ENCODE data around the gene CHKA.

GRCh38 chr11:68106165-68106940 is 14.8 kb downstream of the CHKA start:
- TF ChIP-seq TAF1 (IDR thresholded peaks at IDR 0.05; ENCODE audit: borderline replicate concordance, low read depth, low read length) (no peak), RAD21 (IDR thresholded peaks at IDR 0.05; ENCODE audit: low read length) (no peak), SMC3 (IDR thresholded peaks at IDR 0.05; ENCODE audit: low read depth, low read length) (no peak), YY1 (IDR thresholded peaks at IDR 0.05; ENCODE audit: low read depth) (no peak), POLR2AphosphoS5 (IDR thresholded peaks at IDR 0.05; ENCODE audit: low read depth, low read length) (no peak), RXRA (IDR thresholded peaks at IDR 0.05; ENCODE audit: borderline replicate concordance, low read depth) (no peak), IRF3 (IDR thresholded peaks at IDR 0.05; ENCODE audit: low read depth, low read length) (no peak), TCF12 (IDR thresholded peaks at IDR 0.05) (no peak), EZH2phosphoT487 (IDR thresholded peaks at IDR 0.05; ENCODE audit: borderline replicate concordance, low read depth) (no peak), JUND (IDR thresholded peaks at IDR 0.05) (no peak)
- TF ChIP-seq, protein P1, sequence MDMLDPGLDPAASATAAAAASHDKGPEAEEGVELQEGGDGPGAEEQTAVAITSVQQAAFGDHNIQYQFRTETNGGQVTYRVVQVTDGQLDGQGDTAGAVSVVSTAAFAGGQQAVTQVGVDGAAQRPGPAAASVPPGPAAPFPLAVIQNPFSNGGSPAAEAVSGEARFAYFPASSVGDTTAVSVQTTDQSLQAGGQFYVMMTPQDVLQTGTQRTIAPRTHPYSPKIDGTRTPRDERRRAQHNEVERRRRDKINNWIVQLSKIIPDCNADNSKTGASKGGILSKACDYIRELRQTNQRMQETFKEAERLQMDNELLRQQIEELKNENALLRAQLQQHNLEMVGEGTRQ (IDR thresholded peaks at IDR 0.05; ENCODE audit: borderline replicate concordance, low read depth, low read length) = no peak
- TF ChIP-seq, protein P2, sequence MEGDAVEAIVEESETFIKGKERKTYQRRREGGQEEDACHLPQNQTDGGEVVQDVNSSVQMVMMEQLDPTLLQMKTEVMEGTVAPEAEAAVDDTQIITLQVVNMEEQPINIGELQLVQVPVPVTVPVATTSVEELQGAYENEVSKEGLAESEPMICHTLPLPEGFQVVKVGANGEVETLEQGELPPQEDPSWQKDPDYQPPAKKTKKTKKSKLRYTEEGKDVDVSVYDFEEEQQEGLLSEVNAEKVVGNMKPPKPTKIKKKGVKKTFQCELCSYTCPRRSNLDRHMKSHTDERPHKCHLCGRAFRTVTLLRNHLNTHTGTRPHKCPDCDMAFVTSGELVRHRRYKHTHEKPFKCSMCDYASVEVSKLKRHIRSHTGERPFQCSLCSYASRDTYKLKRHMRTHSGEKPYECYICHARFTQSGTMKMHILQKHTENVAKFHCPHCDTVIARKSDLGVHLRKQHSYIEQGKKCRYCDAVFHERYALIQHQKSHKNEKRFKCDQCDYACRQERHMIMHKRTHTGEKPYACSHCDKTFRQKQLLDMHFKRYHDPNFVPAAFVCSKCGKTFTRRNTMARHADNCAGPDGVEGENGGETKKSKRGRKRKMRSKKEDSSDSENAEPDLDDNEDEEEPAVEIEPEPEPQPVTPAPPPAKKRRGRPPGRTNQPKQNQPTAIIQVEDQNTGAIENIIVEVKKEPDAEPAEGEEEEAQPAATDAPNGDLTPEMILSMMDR (IDR thresholded peaks at IDR 0.05) = no peak
- TF ChIP-seq, protein P3, sequence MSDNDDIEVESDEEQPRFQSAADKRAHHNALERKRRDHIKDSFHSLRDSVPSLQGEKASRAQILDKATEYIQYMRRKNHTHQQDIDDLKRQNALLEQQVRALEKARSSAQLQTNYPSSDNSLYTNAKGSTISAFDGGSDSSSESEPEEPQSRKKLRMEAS (IDR thresholded peaks at IDR 0.05; ENCODE audit: low read depth) = no peak

Measured in SK-N-SH (cell line).